Upper lobe of right lung (tissue), 1 donor: ENCODE results near the gene KHK. TPM values are rescaled to one million over a fixed set of nuclear protein-coding genes. Genes with fewer than 3 reads are reported as not detected.
A peak's percentile ranks its signal among the peaks of the same experiment; 100 is the strongest.

Experiments
- ATAC-seq: fragments of 200-7000 bp; cut with Tn5 transposase; one replicate; pipeline ENCODE4 v1.9.1; 2020; ENCODE audit warnings: mild to moderate bottlenecking, moderate library complexity
- DNase-seq: peaks from one replicate; pipeline ENCODE4 v3.0.0-alpha.2; 2020
- H3K27ac ChIP-seq: fragments of 200-600 bp; one replicate; pipeline ENCODE4 v1.8.0; 2022
- H3K27me3 ChIP-seq: fragments of 200-600 bp; one replicate; pipeline ENCODE4 v1.8.0; 2022; ENCODE audit warnings: mild to moderate bottlenecking
- H3K36me3 ChIP-seq: fragments of 200-600 bp; one replicate; pipeline ENCODE4 v1.8.0; 2022
- H3K4me1 ChIP-seq: fragments of 200-600 bp; one replicate; pipeline ENCODE4 v1.8.0; 2022
- H3K4me3 ChIP-seq: fragments of 200-600 bp; one replicate; pipeline ENCODE4 v1.8.0; 2022; ENCODE audit warnings: mild to moderate bottlenecking
- H3K9me3 ChIP-seq: fragments of 200-600 bp; one replicate; pipeline ENCODE4 v1.8.0; 2022
- CTCF ChIP-seq: fragments of 200-600 bp; IDR thresholded peaks from one replicate; pipeline ENCODE4 v1.8.0; 2022; ENCODE audit warnings: antibody characterized with exemption
- intact Hi-C: fragments of 100-400 bp; cut with DNase I; formaldehyde crosslinking; loops from one replicate; pipeline ENCODE4 v1.11.0; 2022
- total RNA-seq: library from RNA; stranded (reverse); fragmentation: NEBNext Ultra II Directional; extraction: Animal tissue kit (Norgen Biotek cat#: 25700); gene quantifications from one replicate; pipeline ENCODE4 v1.2.1, GENCODE V29; 2021
- donor health status: DM: no; HTN: yes; CAD: no; lungs with severe emphysema.

Gene KHK
- total RNA-seq, 1 donor from 2014 or later: 4.9 TPM

- H3K27me3 ChIP-seq: no peaks in the 10 kb centered on the region
- no peaks in the 10 kb centered on the region for H3K36me3 ChIP-seq
- peak overlapping the region; percentile 85 for H3K27ac ChIP-seq
- intact Hi-C loops: loop anchor here (10.0 kb wide), 1 partner anchor 117 kb away; no protein-coding TSS in a partner anchor
- TF ChIP-seq CTCF: no peak
- ATAC-seq: no peak
- H3K9me3 ChIP-seq: no peaks in the 10 kb centered on the region
- peak overlapping the region; percentile 59 for H3K4me3 ChIP-seq
- H3K4me1 ChIP-seq: peaks cover 38% of the 10 kb centered on the region
- no peak for DNase-seq
Measured at GRCh38 chr2:27081984-27082772, 4.4 kb upstream of the KHK start.

- H3K27ac ChIP-seq: no peak overlapping the region
- peaks cover 37% of the 10 kb centered on the region for H3K4me1 ChIP-seq
- TF ChIP-seq CTCF: no peak
- no peak overlapping the region for H3K4me3 ChIP-seq
- H3K9me3 ChIP-seq: no peaks in the 10 kb centered on the region
- no peak for ATAC-seq
- H3K27me3 ChIP-seq: no peaks in the 10 kb centered on the region
- intact Hi-C loops: loop anchor here (10.0 kb wide), 1 partner anchor 118 kb away; no protein-coding TSS in a partner anchor
- no peak for DNase-seq
- no peaks in the 10 kb centered on the region for H3K36me3 ChIP-seq
Measured at GRCh38 chr2:27082773-27083409, 3.7 kb upstream of the KHK start.

GRCh38 chr2:27083410-27084296 is 2.9 kb upstream of the KHK start:
- H3K4me3 ChIP-seq: no peak overlapping the region
- ATAC-seq: no peak
- DNase-seq: no peak
- no peaks in the 10 kb centered on the region for H3K27me3 ChIP-seq
- intact Hi-C loops: loop anchor here (10.0 kb wide), 1 partner anchor 119 kb away; no protein-coding TSS in a partner anchor
- H3K4me1 ChIP-seq: peaks cover 37% of the 10 kb centered on the region
- H3K27ac ChIP-seq: no peak overlapping the region
- no peaks in the 10 kb centered on the region for H3K36me3 ChIP-seq
- no peaks in the 10 kb centered on the region for H3K9me3 ChIP-seq
- TF ChIP-seq CTCF: no peak

- Histone ChIP-seq H3K9me3 (no peaks in the 10 kb centered on the region), H3K27ac (no peak overlapping the region), H3K4me1 (peaks cover 37% of the 10 kb centered on the region), H3K36me3 (no peaks in the 10 kb centered on the region), H3K27me3 (no peaks in the 10 kb centered on the region), H3K4me3 (no peak overlapping the region)
- ATAC-seq: no peak
- no peak for DNase-seq
- intact Hi-C loops: loop anchor here (10.0 kb wide), 1 partner anchor 120 kb away; no protein-coding TSS in a partner anchor
- no peak for TF ChIP-seq CTCF
Measured at GRCh38 chr2:27084297-27085061, 2.1 kb upstream of the KHK start.
